Stimulated activated CD8-positive, alpha-beta memory T cell treated with anti-CD3 and anti-CD28 coated beads, Interleukin-7, amount 100 ng/mL, for 4 hours (primary cell): ENCODE data around the gene PSMC3.
A peak's percentile ranks its signal among the peaks of the same experiment; 100 is the strongest.

ENCODE experiments used
- DNase-seq, 2 donors: peaks; one replicate each; pipeline ENCODE4 v3.0.0-alpha.2; 2020; ENCODE audit warnings: low read depth in 2 of 2

PSMC3 gene

GRCh38 chr11:47426062-47426956 is at the start of gene PSMC3:
Gene PSMC3 (minus strand): TSS chr11:47426439. CDS start chr11:47426279, 160 bp downstream.
- DNase-seq, result peak; percentile 97

- DNase-seq, result no peak
Observed at GRCh38 chr11:47470671-47471070, 44.4 kb upstream of the PSMC3 start.

- no peak for DNase-seq
Observed at GRCh38 chr11:47469361-47470179, 43.3 kb upstream of the PSMC3 start.

- DNase-seq, result no peak
Observed at GRCh38 chr11:47468598-47469214, 42.5 kb upstream of the PSMC3 start.

GRCh38 chr11:47467357-47467756 is 41.1 kb upstream of the PSMC3 start:
- no peak for DNase-seq

- no peak for DNase-seq
Observed at GRCh38 chr11:47466701-47467250, 40.5 kb upstream of the PSMC3 start.

GRCh38 chr11:47466201-47466600 is 40.0 kb upstream of the PSMC3 start:
- DNase-seq, result no peak

GRCh38 chr11:47464483-47464882 is 38.2 kb upstream of the PSMC3 start:
- DNase-seq, result no peak

GRCh38 chr11:47461876-47462275 is 35.6 kb upstream of the PSMC3 start:
- DNase-seq, result no peak

- no peak for DNase-seq
Observed at GRCh38 chr11:47460571-47461235, 34.5 kb upstream of the PSMC3 start.

- peak; percentile 34 to 35 for DNase-seq
Observed at GRCh38 chr11:47454258-47454671, 28.0 kb upstream of the PSMC3 start.

- DNase-seq, result no peak
Observed at GRCh38 chr11:47453365-47453764, 27.1 kb upstream of the PSMC3 start.

GRCh38 chr11:47451990-47452389 is 25.8 kb upstream of the PSMC3 start:
- no peak for DNase-seq

GRCh38 chr11:47451436-47451835 is 25.2 kb upstream of the PSMC3 start:
- no peak for DNase-seq

- no peak for DNase-seq
Observed at GRCh38 chr11:47449541-47449940, 23.3 kb upstream of the PSMC3 start.

- no peak for DNase-seq
Observed at GRCh38 chr11:47448566-47449427, 22.6 kb upstream of the PSMC3 start, which contains the start of gene RAPSN. Gene RAPSN (minus strand): TSS chr11:47449136. CDS start chr11:47448964, 172 bp downstream.

- no peak for DNase-seq
Observed at GRCh38 chr11:47447906-47448305, 21.7 kb upstream of the PSMC3 start.

- no peak for DNase-seq
Observed at GRCh38 chr11:47446833-47447232, 20.6 kb upstream of the PSMC3 start.

- DNase-seq, result no peak
Observed at GRCh38 chr11:47445840-47446239, 19.6 kb upstream of the PSMC3 start.

- DNase-seq, result no peak
Observed at GRCh38 chr11:47443817-47444216, 17.6 kb upstream of the PSMC3 start.
